Measurements from ENCODE around the gene POU6F2. TPM values are rescaled to one million over a fixed set of nuclear protein-coding genes. Genes with fewer than 3 reads are reported as not detected.

The POU6F2 gene
- total RNA-seq, 5 donors from 2014 or later (not counting 1 experiment from before 2014, with no cell fraction given), result not detected

- Mint-ChIP-seq H3K9me3 (no peaks in the 10 kb centered on the region), H3K27ac (no peak overlapping the region), H3K27me3 (peaks cover 12 to 14% of the 10 kb centered on the region in 2 donors), H3K4me3 (no peak overlapping the region), H3K36me3 (no peaks in the 10 kb centered on the region), H3K4me1 (peaks cover 0 to 6% (median 2%) of the 10 kb centered on the region in 3 donors)
- H3K27me3 ChIP-seq (replicated peaks in 1 of 2; ENCODE audit: control insufficient read depth in 2 of 2, extremely low read depth in 1 of 2, insufficient read depth in 2 of 2, low read length in 1 of 2), result no peaks in the 10 kb centered on the region
- no peaks in the 10 kb centered on the region for H3K9me3 ChIP-seq
- ChIA-PET POLR2A (no interaction called here), CTCF (no interaction called here)
- no peak overlapping the region for H3K4me3 ChIP-seq (ENCODE audit: control insufficient read depth in 1 of 2, extremely low read depth in 1 of 2, low read length in 1 of 2)
- no peaks in the 10 kb centered on the region for H3K4me1 ChIP-seq (ENCODE audit: control insufficient read depth in 1 of 2, extremely low read depth in 1 of 2, insufficient read depth in 2 of 2, low read length in 2 of 2)
- WGBS (ENCODE audit: insufficient coverage), result 73% methylated on average over 3 of the region's 5 CpGs
- H3K36me3 ChIP-seq (ENCODE audit: control insufficient read depth in 2 of 2, extremely low read depth in 1 of 2, insufficient read depth in 1 of 2, low read length in 1 of 2), result no peaks in the 10 kb centered on the region
- H3K27ac ChIP-seq (ENCODE audit: low read length), result no peak overlapping the region
- ATAC-seq (replicated peaks in 1 of 4) (no peak), DNase-seq (no peak)
These were observed 154.6 kb downstream of the POU6F2 start for GRCh38 chr7:39132306-39132705.

GRCh38 chr7:39133088-39133487 is 155.4 kb downstream of the POU6F2 start:
- Histone ChIP-seq H3K4me3 (ENCODE audit: control insufficient read depth in 1 of 2, extremely low read depth in 1 of 2, low read length in 1 of 2) (no peak overlapping the region), H3K27me3 (replicated peaks in 1 of 2; ENCODE audit: control insufficient read depth in 2 of 2, extremely low read depth in 1 of 2, insufficient read depth in 2 of 2, low read length in 1 of 2) (no peaks in the 10 kb centered on the region), H3K4me1 (ENCODE audit: control insufficient read depth in 1 of 2, extremely low read depth in 1 of 2, insufficient read depth in 2 of 2, low read length in 2 of 2) (no peaks in the 10 kb centered on the region), H3K27ac (ENCODE audit: low read length) (no peak overlapping the region), H3K36me3 (ENCODE audit: control insufficient read depth in 2 of 2, extremely low read depth in 1 of 2, insufficient read depth in 1 of 2, low read length in 1 of 2) (no peaks in the 10 kb centered on the region), H3K9me3 (no peaks in the 10 kb centered on the region)
- DNase-seq (no peak), ATAC-seq (replicated peaks in 1 of 4) (no peak)
- H3K27me3 Mint-ChIP-seq, result peaks cover 8 to 11% of the 10 kb centered on the region in 2 donors
- peaks cover 0 to 4% (median 0%) of the 10 kb centered on the region in 3 donors for H3K9me3 Mint-ChIP-seq
- no peak overlapping the region for H3K4me3 Mint-ChIP-seq
- ChIA-PET POLR2A (no interaction called here), CTCF (no interaction called here)
- WGBS (ENCODE audit: insufficient coverage), result 91% methylated on average over 4 of the region's 4 CpGs
- H3K36me3 Mint-ChIP-seq, result no peaks in the 10 kb centered on the region
- H3K4me1 Mint-ChIP-seq, result peaks cover 0 to 6% (median 2%) of the 10 kb centered on the region in 3 donors
- no peak overlapping the region for H3K27ac Mint-ChIP-seq

- no CpG with 5 or more reads among the region's 1 CpG for WGBS (ENCODE audit: insufficient coverage)
- H3K27ac Mint-ChIP-seq, result no peak overlapping the region
These were observed 159.8 kb downstream of the POU6F2 start for GRCh38 chr7:39137480-39137879.

GRCh38 chr7:39142750-39143149 is 165.0 kb downstream of the POU6F2 start:
- H3K4me3 ChIP-seq (ENCODE audit: control insufficient read depth in 1 of 2, extremely low read depth in 1 of 2, low read length in 1 of 2), result no peak overlapping the region

More at GRCh38 chr7:39137480-39137879, 159.8 kb downstream of the POU6F2 start:
- Mint-ChIP-seq H3K4me1 (no peaks in the 10 kb centered on the region), H3K27me3 (peaks cover 5% of the 10 kb centered on the region in 2 donors), H3K4me3 (no peak overlapping the region), H3K9me3 (peaks cover 0 to 4% (median 0%) of the 10 kb centered on the region in 3 donors), H3K36me3 (no peaks in the 10 kb centered on the region)
- H3K27ac ChIP-seq (ENCODE audit: low read length), result no peak overlapping the region
- no peak overlapping the region for H3K4me3 ChIP-seq (ENCODE audit: control insufficient read depth in 1 of 2, extremely low read depth in 1 of 2, low read length in 1 of 2)
- no peaks in the 10 kb centered on the region for H3K4me1 ChIP-seq (ENCODE audit: control insufficient read depth in 1 of 2, extremely low read depth in 1 of 2, insufficient read depth in 2 of 2, low read length in 2 of 2)
- H3K27me3 ChIP-seq (replicated peaks in 1 of 2; ENCODE audit: control insufficient read depth in 2 of 2, extremely low read depth in 1 of 2, insufficient read depth in 2 of 2, low read length in 1 of 2), result no peaks in the 10 kb centered on the region
- no peaks in the 10 kb centered on the region for H3K36me3 ChIP-seq (ENCODE audit: control insufficient read depth in 2 of 2, extremely low read depth in 1 of 2, insufficient read depth in 1 of 2, low read length in 1 of 2)
- no peak for DNase-seq
- ChIA-PET POLR2A (no interaction called here), CTCF (no interaction called here)
- no peaks in the 10 kb centered on the region for H3K9me3 ChIP-seq
- ATAC-seq (replicated peaks in 1 of 4), result no peak

GRCh38 chr7:39144420-39144819 is 166.7 kb downstream of the POU6F2 start:
- no peak overlapping the region for H3K4me3 Mint-ChIP-seq
- no peaks in the 10 kb centered on the region for H3K27me3 Mint-ChIP-seq
- no peaks in the 10 kb centered on the region for H3K36me3 ChIP-seq (ENCODE audit: control insufficient read depth in 2 of 2, extremely low read depth in 1 of 2, insufficient read depth in 1 of 2, low read length in 1 of 2)
- H3K9me3 ChIP-seq, result no peaks in the 10 kb centered on the region
- ATAC-seq (replicated peaks in 1 of 4), result no peak
- POLR2A ChIA-PET, result no interaction called here
- CTCF ChIA-PET, result no interaction called here
- no peak overlapping the region for H3K4me3 ChIP-seq (ENCODE audit: control insufficient read depth in 1 of 2, extremely low read depth in 1 of 2, low read length in 1 of 2)
- no peak for DNase-seq
- H3K4me1 Mint-ChIP-seq, result no peaks in the 10 kb centered on the region
- no peak overlapping the region for H3K27ac Mint-ChIP-seq
- no peaks in the 10 kb centered on the region for H3K9me3 Mint-ChIP-seq
- no peaks in the 10 kb centered on the region for H3K27me3 ChIP-seq (replicated peaks in 1 of 2; ENCODE audit: control insufficient read depth in 2 of 2, extremely low read depth in 1 of 2, insufficient read depth in 2 of 2, low read length in 1 of 2)
- H3K27ac ChIP-seq (ENCODE audit: low read length), result no peak overlapping the region
- no peaks in the 10 kb centered on the region for H3K36me3 Mint-ChIP-seq
- H3K4me1 ChIP-seq (ENCODE audit: control insufficient read depth in 1 of 2, extremely low read depth in 1 of 2, insufficient read depth in 2 of 2, low read length in 2 of 2), result no peaks in the 10 kb centered on the region
- WGBS (ENCODE audit: insufficient coverage), result no CpG with 5 or more reads among the region's 1 CpG

More at GRCh38 chr7:39142750-39143149, 165.0 kb downstream of the POU6F2 start:
- Histone ChIP-seq H3K36me3 (ENCODE audit: control insufficient read depth in 2 of 2, extremely low read depth in 1 of 2, insufficient read depth in 1 of 2, low read length in 1 of 2) (no peaks in the 10 kb centered on the region), H3K27ac (ENCODE audit: low read length) (no peak overlapping the region), H3K27me3 (replicated peaks in 1 of 2; ENCODE audit: control insufficient read depth in 2 of 2, extremely low read depth in 1 of 2, insufficient read depth in 2 of 2, low read length in 1 of 2) (no peaks in the 10 kb centered on the region), H3K9me3 (no peaks in the 10 kb centered on the region), H3K4me1 (ENCODE audit: control insufficient read depth in 1 of 2, extremely low read depth in 1 of 2, insufficient read depth in 2 of 2, low read length in 2 of 2) (no peaks in the 10 kb centered on the region)
- Mint-ChIP-seq H3K27ac (no peak overlapping the region), H3K9me3 (peaks cover 0 to 1% (median 0%) of the 10 kb centered on the region in 3 donors), H3K4me3 (no peak overlapping the region), H3K4me1 (no peaks in the 10 kb centered on the region), H3K27me3 (no peaks in the 10 kb centered on the region), H3K36me3 (no peaks in the 10 kb centered on the region)
- ATAC-seq (replicated peaks in 1 of 4), result no peak
- no CpG with 5 or more reads among the region's 1 CpG for WGBS (ENCODE audit: insufficient coverage)
- CTCF ChIA-PET, result no interaction called here
- POLR2A ChIA-PET, result no interaction called here
- DNase-seq, result no peak

- ChIA-PET CTCF (no interaction called here), POLR2A (no interaction called here)
- no peaks in the 10 kb centered on the region for H3K36me3 ChIP-seq (ENCODE audit: control insufficient read depth in 2 of 2, extremely low read depth in 1 of 2, insufficient read depth in 1 of 2, low read length in 1 of 2)
- no peak overlapping the region for H3K4me3 ChIP-seq (ENCODE audit: control insufficient read depth in 1 of 2, extremely low read depth in 1 of 2, low read length in 1 of 2)
- ATAC-seq (replicated peaks in 1 of 4) (no peak), DNase-seq (no peak)
- H3K27ac Mint-ChIP-seq, result no peak overlapping the region
- H3K27me3 Mint-ChIP-seq, result no peaks in the 10 kb centered on the region
- no CpG with 5 or more reads among the region's 3 CpGs for WGBS (ENCODE audit: insufficient coverage)
- H3K9me3 Mint-ChIP-seq, result no peaks in the 10 kb centered on the region
- H3K4me3 Mint-ChIP-seq, result no peak overlapping the region
- no peaks in the 10 kb centered on the region for H3K4me1 ChIP-seq (ENCODE audit: control insufficient read depth in 1 of 2, extremely low read depth in 1 of 2, insufficient read depth in 2 of 2, low read length in 2 of 2)
- no peaks in the 10 kb centered on the region for H3K27me3 ChIP-seq (replicated peaks in 1 of 2; ENCODE audit: control insufficient read depth in 2 of 2, extremely low read depth in 1 of 2, insufficient read depth in 2 of 2, low read length in 1 of 2)
- no peaks in the 10 kb centered on the region for H3K36me3 Mint-ChIP-seq
- H3K27ac ChIP-seq (ENCODE audit: low read length), result no peak overlapping the region
- no peaks in the 10 kb centered on the region for H3K9me3 ChIP-seq
- H3K4me1 Mint-ChIP-seq, result no peaks in the 10 kb centered on the region
These were observed 167.6 kb downstream of the POU6F2 start for GRCh38 chr7:39145283-39145682.

- H3K4me1 Mint-ChIP-seq, result no peaks in the 10 kb centered on the region
- H3K27ac ChIP-seq (ENCODE audit: low read length), result no peak overlapping the region
- H3K36me3 Mint-ChIP-seq, result no peaks in the 10 kb centered on the region
- no peaks in the 10 kb centered on the region for H3K4me1 ChIP-seq (ENCODE audit: control insufficient read depth in 1 of 2, extremely low read depth in 1 of 2, insufficient read depth in 2 of 2, low read length in 2 of 2)
- no peaks in the 10 kb centered on the region for H3K9me3 Mint-ChIP-seq
- no peaks in the 10 kb centered on the region for H3K27me3 ChIP-seq (replicated peaks in 1 of 2; ENCODE audit: control insufficient read depth in 2 of 2, extremely low read depth in 1 of 2, insufficient read depth in 2 of 2, low read length in 1 of 2)
- no peaks in the 10 kb centered on the region for H3K27me3 Mint-ChIP-seq
- ChIA-PET POLR2A (no interaction called here), CTCF (interaction anchor here in 1 of 2 donors (0.5 kb wide), 1 partner anchor 16 kb away, joined by 4 read pairs; no protein-coding TSS in a partner anchor)
- ATAC-seq (replicated peaks in 1 of 4), result no peak
- H3K9me3 ChIP-seq, result no peaks in the 10 kb centered on the region
- no peak overlapping the region for H3K27ac Mint-ChIP-seq
- no peak for DNase-seq
- H3K36me3 ChIP-seq (ENCODE audit: control insufficient read depth in 2 of 2, extremely low read depth in 1 of 2, insufficient read depth in 1 of 2, low read length in 1 of 2), result no peaks in the 10 kb centered on the region
- H3K4me3 Mint-ChIP-seq, result no peak overlapping the region
- no peak overlapping the region for H3K4me3 ChIP-seq (ENCODE audit: control insufficient read depth in 1 of 2, extremely low read depth in 1 of 2, low read length in 1 of 2)
These were observed 168.2 kb downstream of the POU6F2 start for GRCh38 chr7:39145935-39146334.

Data from T-cell (primary cell).